Mucosa of stomach (tissue), 1 donor: Measurements from ENCODE around the gene MCM6.

Experiments used
- H3K27me3 ChIP-seq: one replicate; pipeline ENCODE4 v1.7.0; 2013; ENCODE audit warnings: mild to moderate bottlenecking, low read length; ENCODE audit not compliant: control insufficient read depth, insufficient read depth
- H3K36me3 ChIP-seq: one replicate; pipeline ENCODE4 v1.7.0; 2013; ENCODE audit warnings: low read length; ENCODE audit not compliant: control insufficient read depth, insufficient read depth
- H3K4me1 ChIP-seq: one replicate; pipeline ENCODE4 v1.7.0; 2013; ENCODE audit warnings: mild to moderate bottlenecking, low read length; ENCODE audit not compliant: control insufficient read depth, insufficient read depth
- H3K4me3 ChIP-seq: one replicate; pipeline ENCODE4 v1.7.0; 2013; ENCODE audit warnings: low read length
- H3K9ac ChIP-seq: one replicate; pipeline ENCODE4 v1.7.0; 2013; ENCODE audit warnings: mild to moderate bottlenecking, low read length, moderate library complexity
- H3K9me3 ChIP-seq: one replicate; pipeline ENCODE4 v1.7.0; 2013; ENCODE audit warnings: mild to moderate bottlenecking, low read length, moderate library complexity; ENCODE audit not compliant: control insufficient read depth
- donor health status: Pancreatic carcinoma.

MCM6 gene

DNA sequence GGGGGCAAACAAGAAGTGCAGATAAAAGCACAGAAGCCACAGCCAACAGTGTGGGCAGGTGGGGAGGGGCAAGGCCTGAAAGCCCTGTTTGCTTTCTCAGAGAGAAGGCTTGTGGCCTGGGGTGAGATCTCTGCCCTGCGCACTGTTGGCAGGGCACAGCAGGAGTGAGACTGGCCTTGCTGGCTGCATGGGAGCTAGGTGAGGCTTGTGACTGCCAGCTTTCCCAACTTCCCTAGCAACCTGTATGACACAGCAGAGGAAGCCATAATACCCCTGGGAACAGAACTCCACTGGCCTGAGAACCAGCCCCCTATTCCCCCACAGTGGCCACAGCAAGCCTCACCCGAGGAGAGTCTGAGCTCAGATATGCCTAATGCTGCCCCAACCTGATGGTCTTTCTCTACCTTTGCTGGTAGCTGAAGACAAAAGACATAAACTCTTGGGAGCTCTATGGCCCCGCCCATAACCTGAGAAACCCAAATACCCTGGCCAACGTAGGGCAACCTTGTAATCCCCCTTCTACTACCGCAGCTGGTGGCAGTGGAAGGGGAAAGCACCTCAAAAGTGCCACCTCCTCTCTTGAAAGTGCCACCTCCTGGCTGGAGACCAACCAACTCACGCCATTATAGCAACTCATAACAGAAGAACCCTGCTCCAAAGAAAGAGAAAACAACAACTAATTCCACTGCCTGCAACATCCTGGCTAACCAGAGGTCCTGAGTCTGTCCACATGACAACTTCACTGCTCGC is 83.7 kb downstream of the MCM6 start:
- Histone ChIP-seq H3K4me3 (no peak overlapping the region), H3K4me1 (peaks cover 3% of the 10 kb centered on the region), H3K9ac (no peak overlapping the region), H3K27me3 (no peaks in the 10 kb centered on the region), H3K9me3 (no peaks in the 10 kb centered on the region), H3K36me3 (no peaks in the 10 kb centered on the region)

DNA sequence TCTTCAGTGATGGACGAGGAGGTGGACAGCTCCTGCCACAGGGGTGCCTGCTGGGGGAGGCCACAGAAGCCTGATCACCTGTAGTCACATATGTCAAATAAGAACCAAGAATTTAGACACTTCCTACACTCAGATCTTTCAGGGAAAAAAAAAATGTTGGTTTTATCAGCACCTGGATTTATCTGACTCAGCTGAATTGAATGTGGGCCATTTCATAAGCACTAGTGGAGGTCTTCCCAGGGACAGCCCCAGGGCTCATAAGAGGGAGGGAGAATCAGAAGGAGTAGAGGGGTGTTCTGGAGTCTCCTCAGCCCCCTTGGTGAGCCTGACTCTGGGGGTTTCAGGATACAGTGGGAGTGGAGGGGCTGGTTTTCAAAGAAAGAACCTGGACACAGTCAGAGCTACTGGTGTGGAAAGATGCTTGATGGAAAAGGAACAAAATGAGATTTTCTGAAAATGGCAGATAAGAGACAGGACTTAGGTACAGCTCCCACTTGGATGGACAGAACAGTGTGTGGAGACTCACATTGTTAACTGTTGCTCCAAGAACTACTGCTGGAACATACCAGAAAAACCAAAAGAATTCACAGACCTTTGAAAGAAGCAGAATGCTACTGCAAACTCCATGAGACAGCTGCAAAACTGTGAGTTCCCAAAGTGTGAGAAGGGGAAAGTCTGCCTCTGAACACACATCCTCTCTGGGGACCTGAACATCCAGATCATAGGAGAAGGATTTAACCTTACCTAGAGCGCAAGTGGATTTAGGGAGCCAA is 84.6 kb downstream of the MCM6 start:
- Histone ChIP-seq H3K4me3 (no peak overlapping the region), H3K9me3 (no peaks in the 10 kb centered on the region), H3K4me1 (no peaks in the 10 kb centered on the region), H3K36me3 (no peaks in the 10 kb centered on the region), H3K9ac (no peak overlapping the region), H3K27me3 (no peaks in the 10 kb centered on the region)

DNA sequence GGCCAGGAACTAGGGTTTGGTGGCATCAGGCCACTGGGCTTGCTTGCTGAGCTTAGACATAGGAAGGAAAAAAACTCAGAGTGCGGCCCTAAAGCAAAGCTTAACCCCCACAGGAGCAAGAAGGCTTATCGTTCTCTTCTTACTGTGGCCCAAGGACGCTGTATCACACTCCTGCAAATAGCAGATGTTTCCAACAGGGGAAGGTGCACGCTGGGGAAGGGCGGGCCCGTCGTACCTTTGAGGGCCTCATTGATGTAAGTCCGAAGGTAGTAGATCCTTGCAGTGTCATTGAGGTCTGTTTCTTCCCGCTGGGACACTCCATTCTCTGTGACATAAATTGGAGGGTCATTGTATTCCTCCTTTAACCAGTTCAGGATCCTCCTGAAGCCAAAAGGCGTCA is 85.8 kb downstream of the MCM6 start:
- H3K4me1 ChIP-seq = no peaks in the 10 kb centered on the region
- H3K9ac ChIP-seq = no peak overlapping the region
- no peaks in the 10 kb centered on the region for H3K9me3 ChIP-seq
- H3K4me3 ChIP-seq = no peak overlapping the region
- no peaks in the 10 kb centered on the region for H3K27me3 ChIP-seq
- H3K36me3 ChIP-seq = no peaks in the 10 kb centered on the region
